ENCODE measurements around the gene SULT1C2.
"Not testable (repeated sequence)": the region's sequence is repeated elsewhere in the genome, so short reads cannot be mapped to it uniquely, and the experiment has no call there.

The SULT1C2 gene

GRCh38 chr2:108351889-108352288 is 63.2 kb downstream of the SULT1C2 start:
- DNase-seq (ENCODE audit: low read depth): no peak

GRCh38 chr2:108354136-108354535 is 65.4 kb downstream of the SULT1C2 start:
- no peak for DNase-seq (ENCODE audit: low read depth)

- no peak for DNase-seq (ENCODE audit: low read depth)
Observed at GRCh38 chr2:108355906-108356734, 67.4 kb downstream of the SULT1C2 start.

- not testable (repeated sequence) for DNase-seq (ENCODE audit: low read depth)
Observed at GRCh38 chr2:108359336-108359735, 70.6 kb downstream of the SULT1C2 start.

Data from HS-5 (cell line).